H9 (cell line): ENCODE measurements around the gene IL16. TPM values are rescaled to one million over a fixed set of nuclear protein-coding genes. Genes with fewer than 3 reads are reported as not detected.

Experiments
- DNase-seq: peaks from one replicate; pipeline ENCODE4 v3.0.0-alpha.2; 2017
- H2AFZ ChIP-seq: one replicate; pipeline ENCODE4 v1.6.1; 2013; ENCODE audit warnings: mild to moderate bottlenecking, low read length, control low read depth, moderate library complexity
- H2AK5ac ChIP-seq: 2 replicates; pipeline ENCODE4 v1.6.1; 2013; ENCODE audit warnings: low read length, control low read depth, mixed read lengths; ENCODE audit not compliant: insufficient read length
- H2BK120ac ChIP-seq: one replicate; pipeline ENCODE4 v1.6.1; 2013; ENCODE audit warnings: low read depth, mild to moderate bottlenecking, low read length, control low read depth, inconsistent platforms; ENCODE audit not compliant: poor library complexity, severe bottlenecking
- H2BK12ac ChIP-seq: 2 replicates; pipeline ENCODE4 v1.6.1; 2013; ENCODE audit warnings: low read length, control low read depth, mixed read lengths, low read depth; ENCODE audit not compliant: insufficient read length
- H2BK15ac ChIP-seq: 2 replicates; pipeline ENCODE4 v1.6.1; 2013; ENCODE audit warnings: low read depth, low read length, control low read depth
- H2BK20ac ChIP-seq: one replicate; pipeline ENCODE4 v1.6.1; 2013; ENCODE audit warnings: low read depth, mild to moderate bottlenecking, low read length, control low read depth, inconsistent platforms; ENCODE audit not compliant: poor library complexity, severe bottlenecking
- H2BK5ac ChIP-seq: 2 replicates; pipeline ENCODE4 v1.6.1; 2013; ENCODE audit warnings: low read length, control low read depth, mixed read lengths; ENCODE audit not compliant: insufficient read length
- H3K14ac ChIP-seq: 2 replicates; pipeline ENCODE4 v1.6.1; 2013; ENCODE audit warnings: low read length, control low read depth; ENCODE audit not compliant: insufficient read depth
- H3K18ac ChIP-seq: 2 replicates; pipeline ENCODE4 v1.6.1; 2013; ENCODE audit warnings: low read depth, mild to moderate bottlenecking, mixed read lengths, low read length, control low read depth; ENCODE audit not compliant: insufficient read length
- H3K23ac ChIP-seq: 2 replicates; pipeline ENCODE4 v1.6.1; 2013; ENCODE audit warnings: low read length, control low read depth, mixed read lengths, low read depth; ENCODE audit not compliant: insufficient read length
- H3K23me2 ChIP-seq: 2 replicates; pipeline ENCODE4 v1.6.1; 2013; ENCODE audit warnings: low read depth, mild to moderate bottlenecking, mixed read lengths, low read length, control low read depth; ENCODE audit not compliant: insufficient read length, poor library complexity, severe bottlenecking
- H3K27ac ChIP-seq: 2 replicates; pipeline ENCODE4 v1.5.1; 2013; ENCODE audit warnings: low read length, control low read depth, mixed read lengths, low read depth; ENCODE audit not compliant: insufficient read length
- H3K27me3 ChIP-seq: 2 replicates; pipeline ENCODE4 v1.6.1; 2013; ENCODE audit warnings: low read length, control low read depth, inconsistent platforms; ENCODE audit not compliant: insufficient read depth
- H3K4ac ChIP-seq: 2 replicates; pipeline ENCODE4 v1.6.1; 2013; ENCODE audit warnings: low read depth, mild to moderate bottlenecking, control low read depth, inconsistent platforms, low read length, moderate library complexity
- H3K4me1 ChIP-seq: 2 replicates; pipeline ENCODE4 v1.6.1; 2013; ENCODE audit warnings: low read length, control low read depth, inconsistent platforms; ENCODE audit not compliant: insufficient read depth
- H3K4me2 ChIP-seq: 2 replicates; pipeline ENCODE4 v1.6.1; 2013; ENCODE audit warnings: low read length, control low read depth, mixed read lengths; ENCODE audit not compliant: insufficient read length, insufficient read depth
- H3K56ac ChIP-seq: 2 replicates; pipeline ENCODE4 v1.6.1; 2013; ENCODE audit warnings: low read depth, mild to moderate bottlenecking, mixed read lengths, low read length, control low read depth; ENCODE audit not compliant: insufficient read length
- H3K79me1 ChIP-seq: 2 replicates; pipeline ENCODE4 v1.6.1; 2013; ENCODE audit warnings: low read depth, mild to moderate bottlenecking, moderate library complexity, low read length, control low read depth, inconsistent platforms; ENCODE audit not compliant: insufficient read depth, poor library complexity, severe bottlenecking
- H3K79me2 ChIP-seq: 2 replicates; pipeline ENCODE4 v1.6.1; 2013; ENCODE audit warnings: low read length, control low read depth, inconsistent platforms; ENCODE audit not compliant: insufficient read depth
- H3K9ac ChIP-seq: 2 replicates; pipeline ENCODE4 v1.6.1; 2013; ENCODE audit warnings: low read length, control low read depth, mixed read lengths; ENCODE audit not compliant: insufficient read length; ENCODE audit errors: extremely low read depth
- H3K9me3 ChIP-seq: one replicate; pipeline ENCODE4 v1.6.1; 2013; ENCODE audit warnings: low read depth, low read length, inconsistent platforms; ENCODE audit not compliant: control insufficient read depth
- H3T11ph ChIP-seq: one replicate; pipeline ENCODE4 v1.6.1; 2013; ENCODE audit warnings: mild to moderate bottlenecking, low read length, control low read depth, inconsistent platforms
- H4K20me1 ChIP-seq: one replicate; pipeline ENCODE4 v1.6.1; 2013; ENCODE audit not compliant: control insufficient read depth, insufficient read length, insufficient read depth
- H4K5ac ChIP-seq: 2 replicates; pipeline ENCODE4 v1.6.1; 2013; ENCODE audit warnings: low read depth, mild to moderate bottlenecking, mixed read lengths, low read length, control low read depth; ENCODE audit not compliant: insufficient read length
- H4K8ac ChIP-seq: replicated peaks from 2 replicates; pipeline ENCODE4 v1.6.1; 2013; ENCODE audit warnings: low read length, control low read depth, mixed read lengths, low read depth; ENCODE audit not compliant: insufficient read length
- H4K91ac ChIP-seq: 2 replicates; pipeline ENCODE4 v1.6.1; 2013; ENCODE audit warnings: low read depth, mild to moderate bottlenecking, moderate library complexity, mixed read lengths, low read length, control low read depth; ENCODE audit not compliant: insufficient read length
- H3K27ac Mint-ChIP-seq, 3 experiments: 2 replicates in 2 of 3; 3 replicates in 1 of 3; pipeline ENCODE4 v1.8.0; 2020 to 2021; ENCODE audit warnings: mixed read lengths in 3 of 3, mild to moderate bottlenecking in 1 of 3, moderate library complexity in 1 of 3
- H3K27me3 Mint-ChIP-seq: 2 replicates; pipeline ENCODE4 v1.8.0; 2021; ENCODE audit warnings: low read depth, mild to moderate bottlenecking, moderate library complexity, mixed read lengths
- H3K36me3 Mint-ChIP-seq, 3 experiments: 2 replicates in 2 of 3; 3 replicates in 1 of 3; pipeline ENCODE4 v1.8.0; 2020 to 2021; ENCODE audit warnings: low read depth in 3 of 3, mixed read lengths in 3 of 3; ENCODE audit not compliant: insufficient read depth in 1 of 3
- H3K4me1 Mint-ChIP-seq, 2 experiments: 2 replicates each; pipeline ENCODE4 v1.8.0; 2020; ENCODE audit warnings: mixed read lengths in 2 of 2
- H3K4me3 Mint-ChIP-seq, 2 experiments: 2 replicates in 1 of 2; 3 replicates in 1 of 2; pipeline ENCODE4 v1.8.0; 2020 to 2021; ENCODE audit warnings: mild to moderate bottlenecking in 2 of 2, mixed read lengths in 2 of 2, moderate library complexity in 1 of 2
- H3K9me3 Mint-ChIP-seq, 2 experiments: 2 replicates in 1 of 2; 3 replicates in 1 of 2; pipeline ENCODE4 v1.8.0; 2020; ENCODE audit warnings: mild to moderate bottlenecking in 2 of 2, mixed read lengths in 2 of 2, moderate library complexity in 1 of 2
- CTCF ChIP-seq: fragments of 200-600 bp; sonication (generic); conservative IDR thresholded peaks from 3 replicates; pipeline ENCODE4 v1.8.0; 2021; ENCODE audit warnings: antibody characterized with exemption, mild to moderate bottlenecking
- WGBS: extraction: QIAGEN DNeasy Blood & Tissue Kit; methylation state at CpG from one replicate; pipeline ENCODE4 v1.1.7; 2013; ENCODE audit warnings: missing lambda C conversion rate, low lambda C conversion rate, mixed read lengths; ENCODE audit not compliant: insufficient read length; ENCODE audit errors: extremely low coverage; 5-methylcytosine and 5-hydroxymethylcytosine counted together
- total RNA-seq: library from RNA; stranded (reverse); gene quantifications from 2 replicates; pipeline ENCODE4 v1.2.1, GENCODE V29; 2021

The IL16 gene
- total RNA-seq, 1 experiment from 2014 or later: 0.28 TPM

- no peak overlapping the region for H3T11ph ChIP-seq
- no peaks in the 10 kb centered on the region for H3K79me2 ChIP-seq
- Mint-ChIP-seq H3K27me3 (peaks cover 5% of the 10 kb centered on the region), H3K4me1 (no peaks in the 10 kb centered on the region), H3K36me3 (no peaks in the 10 kb centered on the region; a peak in 1 of 7 replicates), H3K4me3 (no peak overlapping the region), H3K27ac (no peak overlapping the region), H3K9me3 (no peaks in the 10 kb centered on the region)
- no peak overlapping the region for H3K23ac ChIP-seq
- no peaks in the 10 kb centered on the region for H4K20me1 ChIP-seq
- no peak overlapping the region for H4K8ac ChIP-seq
- H3K27ac ChIP-seq: no peak overlapping the region
- no peak overlapping the region for H2AFZ ChIP-seq
- WGBS: no CpG with 5 or more reads among the region's 10 CpGs
- H2BK15ac ChIP-seq: no peak overlapping the region
- no peaks in the 10 kb centered on the region for H3K79me1 ChIP-seq
- no peak overlapping the region for H3K56ac ChIP-seq
- H2BK120ac ChIP-seq: no peak overlapping the region
- no peak overlapping the region for H3K4ac ChIP-seq
- H3K9ac ChIP-seq: no peak overlapping the region
- H2BK12ac ChIP-seq: no peak overlapping the region
- H3K27me3 ChIP-seq: no peaks in the 10 kb centered on the region
- no peak overlapping the region for H2BK20ac ChIP-seq
- TF ChIP-seq CTCF: peak; percentile 61
- H3K14ac ChIP-seq: no peak overlapping the region
- H2AK5ac ChIP-seq: no peak overlapping the region
- no peak overlapping the region for H3K4me2 ChIP-seq
- H3K18ac ChIP-seq: no peak overlapping the region
- no peak overlapping the region for H4K91ac ChIP-seq
- no peaks in the 10 kb centered on the region for H3K4me1 ChIP-seq
- H3K9me3 ChIP-seq: no peaks in the 10 kb centered on the region
- no peaks in the 10 kb centered on the region for H3K23me2 ChIP-seq
- no peak overlapping the region for H4K5ac ChIP-seq
- no peak overlapping the region for H2BK5ac ChIP-seq
- no peak for DNase-seq
These were observed 41.1 kb upstream of the IL16 start for GRCh38 chr15:81155375-81156218.
